Tibial nerve (tissue), 3 donors: ENCODE data around the gene INHA.

Experiments used
- POLR2A ChIP-seq, 2 donors: fragments of 450-650 bp; IDR thresholded peaks; one replicate each; pipeline ENCODE4 v1.6.1; 2017; ENCODE audit warnings: antibody characterized with exemption in 2 of 2, mild to moderate bottlenecking in 2 of 2, moderate library complexity in 2 of 2
- TF ChIP-seq, protein P1 (sequence below), 5 experiments: fragments of 200-600 bp in 3 of 5; fragments of 450-650 bp in 2 of 5; sonication (generic) in 3 of 5; IDR thresholded peaks; one replicate each; pipeline ENCODE4 v1.5.1; 2016 to 2019; ENCODE audit warnings: antibody characterized with exemption in 5 of 5, mild to moderate bottlenecking in 3 of 5, moderate library complexity in 2 of 5

DNA sequence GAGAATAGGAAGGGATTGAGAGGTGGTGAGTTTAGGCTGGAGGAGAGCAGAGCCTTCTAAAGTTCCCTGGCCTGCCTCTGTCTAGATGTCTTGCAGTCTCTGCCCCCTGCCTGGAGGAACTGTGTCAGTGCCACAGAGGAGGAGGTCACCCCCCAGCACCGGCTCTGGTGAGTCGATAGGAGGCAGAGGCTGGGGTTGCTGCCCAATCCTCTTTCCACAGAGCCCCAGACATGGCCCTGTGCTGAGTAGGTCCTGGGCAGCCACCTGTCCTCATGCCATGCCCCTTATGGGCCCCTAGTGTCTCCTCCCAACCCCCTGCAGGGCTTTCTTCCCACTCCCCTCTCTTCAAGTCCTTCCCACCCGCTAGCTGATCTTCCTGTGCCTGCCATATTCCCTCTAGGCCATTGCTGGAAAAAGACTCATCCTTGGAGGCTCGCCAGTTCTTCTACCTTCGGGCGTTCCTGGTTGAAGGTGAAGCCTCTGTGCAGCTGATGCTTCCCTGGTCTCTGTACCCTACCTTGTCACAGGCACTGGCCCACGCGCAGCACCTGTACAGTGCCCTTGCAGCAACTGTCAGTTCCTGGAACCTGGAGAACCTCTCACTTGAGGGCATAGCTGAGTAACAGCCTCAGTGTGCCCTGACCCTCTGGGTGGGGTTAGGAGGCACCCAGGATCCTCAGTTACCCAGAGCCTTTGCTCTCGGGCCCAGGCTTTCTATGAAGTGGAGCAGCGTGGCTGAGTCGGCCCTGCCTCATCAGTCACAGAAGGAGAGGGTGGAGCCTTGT is 42.2 kb downstream of the INHA start:
- no peak for TF ChIP-seq POLR2A (IDR thresholded peaks at IDR 0.05)
- TF ChIP-seq, protein P1, sequence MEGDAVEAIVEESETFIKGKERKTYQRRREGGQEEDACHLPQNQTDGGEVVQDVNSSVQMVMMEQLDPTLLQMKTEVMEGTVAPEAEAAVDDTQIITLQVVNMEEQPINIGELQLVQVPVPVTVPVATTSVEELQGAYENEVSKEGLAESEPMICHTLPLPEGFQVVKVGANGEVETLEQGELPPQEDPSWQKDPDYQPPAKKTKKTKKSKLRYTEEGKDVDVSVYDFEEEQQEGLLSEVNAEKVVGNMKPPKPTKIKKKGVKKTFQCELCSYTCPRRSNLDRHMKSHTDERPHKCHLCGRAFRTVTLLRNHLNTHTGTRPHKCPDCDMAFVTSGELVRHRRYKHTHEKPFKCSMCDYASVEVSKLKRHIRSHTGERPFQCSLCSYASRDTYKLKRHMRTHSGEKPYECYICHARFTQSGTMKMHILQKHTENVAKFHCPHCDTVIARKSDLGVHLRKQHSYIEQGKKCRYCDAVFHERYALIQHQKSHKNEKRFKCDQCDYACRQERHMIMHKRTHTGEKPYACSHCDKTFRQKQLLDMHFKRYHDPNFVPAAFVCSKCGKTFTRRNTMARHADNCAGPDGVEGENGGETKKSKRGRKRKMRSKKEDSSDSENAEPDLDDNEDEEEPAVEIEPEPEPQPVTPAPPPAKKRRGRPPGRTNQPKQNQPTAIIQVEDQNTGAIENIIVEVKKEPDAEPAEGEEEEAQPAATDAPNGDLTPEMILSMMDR (IDR thresholded peaks at IDR 0.05): no peak
